Smooth muscle cell (in vitro differentiated cells): ENCODE results near the gene OR1N2. TPM values are rescaled to one million over a fixed set of nuclear protein-coding genes. Genes with fewer than 3 reads are reported as not detected.

ENCODE experiments used
- DNase-seq: peaks from one replicate; lab custom pipeline; 2025; ENCODE audit not compliant: unreplicated experiment; lab: John Stamatoyannopoulos, UW
- H2AFZ ChIP-seq: fragments of 200-600 bp; sonication (generic); 2 replicates; pipeline ENCODE4 v1.6.0; 2016; ENCODE audit warnings: antibody characterized with exemption, low read depth, mild to moderate bottlenecking
- H3F3A ChIP-seq: fragments of 200-600 bp; sonication (generic); 2 replicates; pipeline ENCODE4 v1.6.0; 2017; ENCODE audit warnings: antibody characterized with exemption, low read depth
- H3K27ac ChIP-seq: fragments of 200-600 bp; sonication (generic); 2 replicates; pipeline ENCODE4 v1.5.1; 2016; ENCODE audit warnings: low read depth, mild to moderate bottlenecking
- H3K27me3 ChIP-seq: fragments of 200-600 bp; sonication (generic); 2 replicates; pipeline ENCODE4 v1.6.1; 2016; ENCODE audit warnings: low read depth, mild to moderate bottlenecking
- H3K36me3 ChIP-seq: fragments of 200-600 bp; sonication (generic); 2 replicates; pipeline ENCODE4 v1.5.1; 2016; ENCODE audit warnings: low read depth
- H3K4me1 ChIP-seq: fragments of 200-600 bp; sonication (generic); 2 replicates; pipeline ENCODE4 v1.5.1; 2016; ENCODE audit warnings: low read depth
- H3K4me2 ChIP-seq: fragments of 200-600 bp; sonication (generic); 2 replicates; pipeline ENCODE4 v1.6.0; 2016; ENCODE audit warnings: mild to moderate bottlenecking
- H3K4me3 ChIP-seq: fragments of 200-600 bp; sonication (generic); 2 replicates; pipeline ENCODE4 v1.5.1; 2016; ENCODE audit warnings: mild to moderate bottlenecking
- H3K79me2 ChIP-seq: fragments of 200-600 bp; sonication (generic); 2 replicates; pipeline ENCODE4 v1.6.0; 2016; ENCODE audit warnings: low read depth, mild to moderate bottlenecking
- H3K9ac ChIP-seq: fragments of 200-600 bp; sonication (generic); 2 replicates; pipeline ENCODE4 v1.6.0; 2016; ENCODE audit warnings: low read depth
- H3K9me3 ChIP-seq: fragments of 200-600 bp; sonication (generic); replicated peaks from 2 replicates; pipeline ENCODE4 v1.5.1; 2016; ENCODE audit warnings: low read depth
- H4K20me1 ChIP-seq: fragments of 200-600 bp; sonication (generic); 2 replicates; pipeline ENCODE4 v1.6.0; 2016; ENCODE audit warnings: low read depth
- WGBS: methylation state at CpG from one replicate; pipeline ENCODE4 v1.1.7; 2016; ENCODE audit warnings: low lambda C conversion rate; 5-methylcytosine and 5-hydroxymethylcytosine counted together
- polyA plus RNA-seq: library from polyadenylated mRNA; unstranded; fragments of >200 nt; fragmentation: Nextera tagmentation; extraction: Ambion mirVana; gene quantifications from 2 replicates; pipeline ENCODE4 v1.2.1, GENCODE V29; 2016
- total RNA-seq: library from RNA; depleted of rRNA; stranded (reverse); fragments of >200 nt; gene quantifications from 2 replicates; pipeline ENCODE4 v1.2.3, GENCODE V29; 2014
- TF ChIP-seq, protein P1 (sequence below): fragments of 200-600 bp; sonication (generic); IDR thresholded peaks from 2 replicates; pipeline ENCODE4 v1.5.1; 2017; ENCODE audit warnings: borderline replicate concordance, mild to moderate bottlenecking, antibody characterized with exemption; ENCODE audit not compliant: insufficient read depth, poor library complexity, severe bottlenecking

Gene OR1N2
- total and polyA plus RNA-seq, 2 experiments from 2014 or later: not detected

- 67% methylated on average over 5 of the region's 5 CpGs for WGBS
- H3K4me1 ChIP-seq: no peaks in the 10 kb centered on the region
- H2AFZ ChIP-seq: no peak overlapping the region
- H3F3A ChIP-seq: no peaks in the 10 kb centered on the region
- TF ChIP-seq, protein P1, sequence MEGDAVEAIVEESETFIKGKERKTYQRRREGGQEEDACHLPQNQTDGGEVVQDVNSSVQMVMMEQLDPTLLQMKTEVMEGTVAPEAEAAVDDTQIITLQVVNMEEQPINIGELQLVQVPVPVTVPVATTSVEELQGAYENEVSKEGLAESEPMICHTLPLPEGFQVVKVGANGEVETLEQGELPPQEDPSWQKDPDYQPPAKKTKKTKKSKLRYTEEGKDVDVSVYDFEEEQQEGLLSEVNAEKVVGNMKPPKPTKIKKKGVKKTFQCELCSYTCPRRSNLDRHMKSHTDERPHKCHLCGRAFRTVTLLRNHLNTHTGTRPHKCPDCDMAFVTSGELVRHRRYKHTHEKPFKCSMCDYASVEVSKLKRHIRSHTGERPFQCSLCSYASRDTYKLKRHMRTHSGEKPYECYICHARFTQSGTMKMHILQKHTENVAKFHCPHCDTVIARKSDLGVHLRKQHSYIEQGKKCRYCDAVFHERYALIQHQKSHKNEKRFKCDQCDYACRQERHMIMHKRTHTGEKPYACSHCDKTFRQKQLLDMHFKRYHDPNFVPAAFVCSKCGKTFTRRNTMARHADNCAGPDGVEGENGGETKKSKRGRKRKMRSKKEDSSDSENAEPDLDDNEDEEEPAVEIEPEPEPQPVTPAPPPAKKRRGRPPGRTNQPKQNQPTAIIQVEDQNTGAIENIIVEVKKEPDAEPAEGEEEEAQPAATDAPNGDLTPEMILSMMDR: no peak
- H3K4me2 ChIP-seq: no peak overlapping the region
- peaks cover 3% of the 10 kb centered on the region for H3K9me3 ChIP-seq
- H3K27ac ChIP-seq: no peak overlapping the region
- no peaks in the 10 kb centered on the region for H3K79me2 ChIP-seq
- DNase-seq: no peak
- no peaks in the 10 kb centered on the region for H4K20me1 ChIP-seq
- H3K36me3 ChIP-seq: no peaks in the 10 kb centered on the region
- no peak overlapping the region for H3K9ac ChIP-seq
- H3K4me3 ChIP-seq: no peak overlapping the region
- H3K27me3 ChIP-seq: no peaks in the 10 kb centered on the region
Observed at GRCh38 chr9:122551371-122551770, 1.5 kb upstream of the OR1N2 start.

- H3K9me3 ChIP-seq: no peaks in the 10 kb centered on the region
- H3K27me3 ChIP-seq: no peaks in the 10 kb centered on the region
- H3K36me3 ChIP-seq: no peaks in the 10 kb centered on the region
- H3K9ac ChIP-seq: no peak overlapping the region
- H3K79me2 ChIP-seq: no peaks in the 10 kb centered on the region
- no peak overlapping the region for H3K27ac ChIP-seq
- no peak overlapping the region for H3K4me3 ChIP-seq
- H3F3A ChIP-seq: no peaks in the 10 kb centered on the region
- TF ChIP-seq, protein P1: no peak
- no peak overlapping the region for H2AFZ ChIP-seq
- no peak for DNase-seq
- H4K20me1 ChIP-seq: no peaks in the 10 kb centered on the region
- WGBS: 63% methylated on average over 4 of the region's 4 CpGs
- no peaks in the 10 kb centered on the region for H3K4me1 ChIP-seq
- H3K4me2 ChIP-seq: no peak overlapping the region
Observed at GRCh38 chr9:122561446-122561845, 8.5 kb downstream of the OR1N2 start.

DNA sequence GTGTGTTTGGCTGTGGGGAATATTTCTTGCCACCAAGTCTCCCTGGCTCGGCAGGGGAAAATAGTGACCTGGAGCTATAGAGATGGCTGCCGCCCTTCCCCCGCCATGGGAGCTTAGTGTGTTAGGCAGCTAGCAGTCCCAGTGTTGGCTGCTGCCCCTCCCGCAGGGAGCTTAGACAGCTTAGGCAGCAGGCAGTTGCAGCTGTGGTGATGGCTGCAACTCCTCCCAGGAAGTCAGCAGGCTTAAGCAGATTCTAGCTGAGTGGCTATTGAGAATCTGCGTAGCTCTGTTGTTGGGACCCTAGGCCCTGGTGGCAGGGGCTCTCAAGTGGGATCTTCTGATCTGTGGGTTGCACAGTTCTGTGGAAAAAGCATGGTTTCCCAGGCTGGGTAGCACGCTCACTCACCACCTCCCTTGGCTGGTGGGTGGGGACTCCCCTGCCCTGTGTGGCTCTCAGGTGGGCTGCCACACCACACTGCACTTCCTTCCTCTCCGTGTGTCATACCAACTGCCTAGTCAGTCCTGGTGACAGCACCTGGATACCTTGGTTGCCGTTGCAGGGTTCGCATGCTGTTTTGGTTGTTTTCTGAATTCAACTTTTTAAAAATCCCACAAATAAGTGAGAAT is 9.3 kb downstream of the OR1N2 start:
- Histone ChIP-seq H3K27me3 (no peaks in the 10 kb centered on the region), H3K4me2 (no peak overlapping the region), H3K4me1 (no peaks in the 10 kb centered on the region), H3K36me3 (no peaks in the 10 kb centered on the region), H3K9ac (no peak overlapping the region), H3F3A (no peaks in the 10 kb centered on the region), H3K79me2 (no peaks in the 10 kb centered on the region), H3K27ac (no peak overlapping the region), H3K4me3 (no peak overlapping the region), H2AFZ (no peak overlapping the region), H4K20me1 (no peaks in the 10 kb centered on the region), H3K9me3 (no peaks in the 10 kb centered on the region)
- no peak for DNase-seq
- 83% methylated on average over 9 of the region's 9 CpGs for WGBS
- TF ChIP-seq, protein P1: no peak

GRCh38 chr9:122567901-122568300 is 15.0 kb downstream of the OR1N2 start:
- Histone ChIP-seq H3K4me1 (no peaks in the 10 kb centered on the region), H3K27me3 (no peaks in the 10 kb centered on the region), H3K4me3 (no peak overlapping the region), H3K36me3 (no peaks in the 10 kb centered on the region), H2AFZ (no peak overlapping the region), H3K9me3 (peaks cover 3% of the 10 kb centered on the region), H3K9ac (no peak overlapping the region), H4K20me1 (no peaks in the 10 kb centered on the region), H3K27ac (no peak overlapping the region), H3K4me2 (no peak overlapping the region), H3F3A (no peaks in the 10 kb centered on the region), H3K79me2 (no peaks in the 10 kb centered on the region)
- TF ChIP-seq, protein P1: no peak
- no peak for DNase-seq
- WGBS: 74% methylated on average over 4 of the region's 4 CpGs
